SK-N-SH (cell line): Measurements from ENCODE around the gene OR2Y1. TPM values are rescaled to one million over a fixed set of nuclear protein-coding genes. Genes with fewer than 3 reads are reported as not detected.

Experiments used
- CTCF ChIA-PET: fragments of 300-600, 350-600 bp; formaldehyde crosslinking; extraction: SDS; loops from one replicate; lab custom pipeline; 2021; lab: Yijun Ruan, JAX
- POLR2A ChIA-PET: fragments of 350-600 bp; sonication (Branson Sonifier 250); formaldehyde crosslinking; extraction: SDS; loops from one replicate; lab custom pipeline; 2020; ENCODE audit warnings: antibody characterized with exemption, inconsistent platforms; lab: Yijun Ruan, JAX
- DNase-seq: peaks from one replicate; pipeline ENCODE4 v3.0.0; 2012
- H2AFZ ChIP-seq: fragments of 200-600 bp; sonication (generic); 2 replicates; pipeline ENCODE4 v1.8.1; 2016; ENCODE audit warnings: antibody characterized with exemption, mild to moderate bottlenecking, low read depth
- H3F3A ChIP-seq: fragments of 200-600 bp; sonication (generic); replicated peaks from 2 replicates; pipeline ENCODE3; 2016; ENCODE audit warnings: antibody characterized with exemption, mild to moderate bottlenecking; ENCODE audit not compliant: insufficient read depth
- H3K27ac ChIP-seq, 2 experiments: fragments of 200-500 bp in 1 of 2; fragments of 200-600 bp in 1 of 2; sonication (Bioruptor generic) in 1 of 2; sonication (generic), shearing (Covaris generic) in 1 of 2; 2 replicates each; pipeline versions ENCODE4 v1.5.1 to v1.6.1; 2014 to 2016; ENCODE audit warnings: low read depth in 2 of 2, inconsistent platforms in 1 of 2, low read length in 1 of 2, mild to moderate bottlenecking in 1 of 2, mixed read lengths in 1 of 2
- H3K27me3 ChIP-seq: fragments of 200-600 bp; sonication (generic), shearing (Covaris generic); 2 replicates; pipeline ENCODE4 v1.6.1; 2016; ENCODE audit warnings: mixed run types; ENCODE audit not compliant: insufficient read depth
- H3K36me3 ChIP-seq, 2 experiments: fragments of 200-500 bp in 1 of 2; fragments of 200-600 bp in 1 of 2; sonication (Bioruptor generic) in 1 of 2; sonication (generic) in 1 of 2; replicated peaks in 1 of 2; 2 replicates each; pipeline versions ENCODE3 to v1.5.1; 2014 to 2016; ENCODE audit warnings: low read length in 1 of 2, mild to moderate bottlenecking in 1 of 2; ENCODE audit not compliant: insufficient read depth in 2 of 2, control insufficient read depth in 1 of 2
- H3K4me1 ChIP-seq, 2 experiments: fragments of 200-500 bp in 1 of 2; fragments of 200-600 bp in 1 of 2; sonication (Bioruptor generic) in 1 of 2; sonication (generic), shearing (Covaris generic) in 1 of 2; 2 replicates each; pipeline versions ENCODE4 v1.5.1 to v1.6.1; 2014 to 2016; ENCODE audit warnings: low read depth in 1 of 2, low read length in 1 of 2, mixed run types in 1 of 2; ENCODE audit not compliant: insufficient read depth in 2 of 2, control insufficient read depth in 1 of 2
- H3K4me2 ChIP-seq: fragments of 200-600 bp; sonication (generic), shearing (Covaris generic); 2 replicates; pipeline ENCODE4 v1.6.1; 2017; ENCODE audit warnings: mixed run types
- H3K4me3 ChIP-seq, 2 experiments: fragments of 200-500 bp in 1 of 2; fragments of 200-600 bp in 1 of 2; sonication (Bioruptor generic) in 1 of 2; sonication (generic), shearing (Covaris generic) in 1 of 2; 2 replicates each; pipeline versions ENCODE4 v1.5.1 to v1.8.1; 2014 to 2016; ENCODE audit warnings: low read depth in 2 of 2, inconsistent platforms in 1 of 2, low read length in 1 of 2, mild to moderate bottlenecking in 1 of 2, mixed read lengths in 1 of 2, moderate library complexity in 1 of 2
- H3K79me2 ChIP-seq: fragments of 200-600 bp; sonication (generic); 2 replicates; pipeline ENCODE4 v1.8.1; 2017; ENCODE audit warnings: mild to moderate bottlenecking; ENCODE audit not compliant: insufficient read depth
- H3K9ac ChIP-seq: fragments of 200-600 bp; sonication (generic); 2 replicates; pipeline ENCODE4 v1.6.1; 2017; ENCODE audit warnings: mixed run types
- H3K9me2 ChIP-seq: fragments of 200-600 bp; sonication (generic); 2 replicates; pipeline ENCODE4 v1.6.1; 2017; ENCODE audit warnings: mixed run types
- H3K9me3 ChIP-seq: fragments of 200-600 bp; sonication (generic); 2 replicates; pipeline ENCODE4 v1.6.1; 2017; ENCODE audit warnings: mixed run types, mild to moderate bottlenecking, moderate library complexity
- H4K20me1 ChIP-seq: fragments of 200-600 bp; sonication (generic); 2 replicates; pipeline ENCODE4 v1.6.1; 2017; ENCODE audit warnings: mild to moderate bottlenecking, mixed run types; ENCODE audit not compliant: insufficient read depth
- CTCF ChIP-seq: fragments of 200-600 bp; sonication (generic); IDR thresholded peaks from 2 replicates; pipeline ENCODE4 v1.6.1; 2017; ENCODE audit warnings: antibody characterized with exemption, mild to moderate bottlenecking, moderate library complexity
- GABPA ChIP-seq: IDR thresholded peaks from 2 replicates; pipeline ENCODE4 v1.4.0; 2012; ENCODE audit warnings: low read depth, mild to moderate bottlenecking
- JUND ChIP-seq: IDR thresholded peaks from 2 replicates; pipeline ENCODE4 v1.4.0; 2012
- MEF2A ChIP-seq: IDR thresholded peaks from 2 replicates; pipeline ENCODE4 v1.4.0; 2012; ENCODE audit warnings: low read depth, borderline replicate concordance
- NRF1 ChIP-seq: IDR thresholded peaks from 2 replicates; pipeline ENCODE4 v1.6.1; 2012; ENCODE audit warnings: low read depth, mild to moderate bottlenecking, low read length
- RAD21 ChIP-seq: IDR thresholded peaks from 2 replicates; pipeline ENCODE4 v1.6.1; 2012; ENCODE audit warnings: mild to moderate bottlenecking, low read length
- REST ChIP-seq: IDR thresholded peaks from 2 replicates; pipeline ENCODE4 v1.6.1; 2012; ENCODE audit warnings: mild to moderate bottlenecking, low read depth, low read length, moderate library complexity
- RFX5 ChIP-seq: IDR thresholded peaks from 2 replicates; pipeline ENCODE4 v1.6.1; 2012; ENCODE audit warnings: mild to moderate bottlenecking, improper control_type of control experiment, low read length
- TCF12 ChIP-seq: IDR thresholded peaks from 2 replicates; pipeline ENCODE4 v1.4.0; 2012
- TEAD4 ChIP-seq: IDR thresholded peaks from 2 replicates; pipeline ENCODE4 v1.4.0; 2012; ENCODE audit warnings: mild to moderate bottlenecking, borderline replicate concordance; ENCODE audit not compliant: insufficient read depth
- USF1 ChIP-seq: IDR thresholded peaks from 2 replicates; pipeline ENCODE4 v1.4.0; 2012; ENCODE audit warnings: low read depth, borderline replicate concordance
- WGBS: methylation state at CpG from one replicate; pipeline ENCODE4 v1.1.6; 2017; ENCODE audit warnings: low lambda C conversion rate; 5-methylcytosine and 5-hydroxymethylcytosine counted together
- polyA plus RNA-seq, 3 experiments: library from polyadenylated mRNA; depleted of rRNA; stranded (reverse); fragments of >200 nt; gene quantifications; 2 replicates each; pipeline ENCODE4 v1.2.3, GENCODE V29; 2012
- TF ChIP-seq, protein P1 (sequence below): fragments of 150-350 bp; IDR thresholded peaks from 2 replicates; pipeline ENCODE4 v1.6.1; 2017; ENCODE audit warnings: antibody characterized with exemption, low read length, low read depth, borderline replicate concordance
- TF ChIP-seq, protein P2 (sequence below): fragments of 150-350 bp; IDR thresholded peaks from 2 replicates; pipeline ENCODE4 v1.6.1; 2016; ENCODE audit warnings: mild to moderate bottlenecking, low read depth, low read length
- TF ChIP-seq, protein P3 (sequence below): IDR thresholded peaks from 2 replicates; pipeline ENCODE4; 2012

The OR2Y1 gene
- polyA plus RNA-seq, 1 of the 3 experiments (the other 2 are of a cell fraction), result not detected

DNA sequence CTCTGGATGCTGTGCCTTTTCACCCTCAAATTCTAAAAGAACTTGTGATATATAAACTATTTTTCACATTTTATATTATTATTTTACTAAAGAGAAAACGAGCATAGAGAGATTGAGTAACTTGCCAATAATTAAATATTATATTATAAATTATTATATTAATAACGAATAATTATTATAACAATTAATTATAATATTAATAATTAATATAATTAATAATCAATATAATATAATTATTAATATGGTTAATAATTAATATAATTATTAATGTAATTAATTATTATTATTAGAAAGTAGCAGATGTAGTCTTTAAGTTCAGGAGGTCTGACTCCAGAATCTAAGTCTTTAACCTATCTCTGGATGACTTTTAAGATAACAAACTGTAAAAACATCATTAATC lies 20.1 kb downstream of the OR2Y1 start (continued):
- TF ChIP-seq, protein P1, sequence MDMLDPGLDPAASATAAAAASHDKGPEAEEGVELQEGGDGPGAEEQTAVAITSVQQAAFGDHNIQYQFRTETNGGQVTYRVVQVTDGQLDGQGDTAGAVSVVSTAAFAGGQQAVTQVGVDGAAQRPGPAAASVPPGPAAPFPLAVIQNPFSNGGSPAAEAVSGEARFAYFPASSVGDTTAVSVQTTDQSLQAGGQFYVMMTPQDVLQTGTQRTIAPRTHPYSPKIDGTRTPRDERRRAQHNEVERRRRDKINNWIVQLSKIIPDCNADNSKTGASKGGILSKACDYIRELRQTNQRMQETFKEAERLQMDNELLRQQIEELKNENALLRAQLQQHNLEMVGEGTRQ, result no peak
- TF ChIP-seq TEAD4 (no peak), GABPA (no peak), TCF12 (no peak), CTCF (no peak), USF1 (no peak), RFX5 (no peak), JUND (no peak), NRF1 (no peak), MEF2A (no peak)
- TF ChIP-seq, protein P2, sequence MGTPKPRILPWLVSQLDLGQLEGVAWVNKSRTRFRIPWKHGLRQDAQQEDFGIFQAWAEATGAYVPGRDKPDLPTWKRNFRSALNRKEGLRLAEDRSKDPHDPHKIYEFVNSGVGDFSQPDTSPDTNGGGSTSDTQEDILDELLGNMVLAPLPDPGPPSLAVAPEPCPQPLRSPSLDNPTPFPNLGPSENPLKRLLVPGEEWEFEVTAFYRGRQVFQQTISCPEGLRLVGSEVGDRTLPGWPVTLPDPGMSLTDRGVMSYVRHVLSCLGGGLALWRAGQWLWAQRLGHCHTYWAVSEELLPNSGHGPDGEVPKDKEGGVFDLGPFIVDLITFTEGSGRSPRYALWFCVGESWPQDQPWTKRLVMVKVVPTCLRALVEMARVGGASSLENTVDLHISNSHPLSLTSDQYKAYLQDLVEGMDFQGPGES, result no peak
- TF ChIP-seq, protein P3, sequence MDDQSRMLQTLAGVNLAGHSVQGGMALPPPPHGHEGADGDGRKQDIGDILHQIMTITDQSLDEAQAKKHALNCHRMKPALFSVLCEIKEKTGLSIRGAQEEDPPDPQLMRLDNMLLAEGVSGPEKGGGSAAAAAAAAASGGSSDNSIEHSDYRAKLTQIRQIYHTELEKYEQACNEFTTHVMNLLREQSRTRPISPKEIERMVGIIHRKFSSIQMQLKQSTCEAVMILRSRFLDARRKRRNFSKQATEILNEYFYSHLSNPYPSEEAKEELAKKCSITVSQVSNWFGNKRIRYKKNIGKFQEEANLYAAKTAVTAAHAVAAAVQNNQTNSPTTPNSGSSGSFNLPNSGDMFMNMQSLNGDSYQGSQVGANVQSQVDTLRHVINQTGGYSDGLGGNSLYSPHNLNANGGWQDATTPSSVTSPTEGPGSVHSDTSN, result no peak

DNA sequence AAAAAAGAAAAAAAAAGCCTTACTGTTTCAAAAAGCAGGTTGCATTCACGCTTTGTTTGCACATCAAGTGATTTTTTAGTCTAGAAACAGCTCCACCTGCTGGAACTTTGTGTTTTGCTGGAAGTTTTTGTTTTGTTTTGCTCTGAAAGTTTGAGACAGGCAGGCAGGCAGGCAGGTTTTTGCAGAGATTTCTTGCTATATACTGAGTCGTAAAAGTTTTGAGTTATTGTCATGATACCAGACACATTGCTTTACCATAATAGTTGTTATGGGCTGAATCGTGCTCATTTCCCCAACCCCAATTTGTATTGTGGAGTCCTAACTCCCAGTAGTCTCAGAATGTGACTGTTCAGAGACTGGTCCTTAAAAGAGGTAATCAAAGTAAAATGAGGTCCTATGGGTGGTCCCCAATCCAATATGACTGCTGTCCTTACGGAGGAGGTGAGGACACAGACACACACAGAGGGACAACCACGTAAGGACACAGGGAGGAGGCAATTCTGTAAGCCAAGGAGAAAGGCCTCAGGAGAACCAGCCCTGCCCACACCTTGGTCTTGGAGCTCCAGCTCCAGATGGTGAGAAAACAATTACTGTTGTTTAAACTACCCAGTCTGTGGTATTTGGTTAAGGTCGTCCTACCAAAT lies 20.9 kb downstream of the OR2Y1 start:
- peak; percentile 76 for TF ChIP-seq CTCF
- no peak for TF ChIP-seq REST
- peak; percentile 47 for TF ChIP-seq RAD21
- TF ChIP-seq, all 33 proteins: peak for 2
- H3K9ac ChIP-seq, result no peak overlapping the region
- no peaks in the 10 kb centered on the region for H3K9me2 ChIP-seq
- no peaks in the 10 kb centered on the region for H3K9me3 ChIP-seq
- no peaks in the 10 kb centered on the region for H3K4me1 ChIP-seq
- H3K36me3 ChIP-seq, result no peaks in the 10 kb centered on the region
- H3K4me3 ChIP-seq, result peak overlapping the region in 1 of 2 experiments; percentile 5; a peak in 1 of 4 replicates
- no peaks in the 10 kb centered on the region for H3F3A ChIP-seq
- DNase-seq, result peak; percentile 16
- ChIA-PET POLR2A (no interaction called here), CTCF (interaction anchor here (0.5 to 3.7 kb wide), 30 partner anchors 10 to 592 kb away, joined by 3 to 23 read pairs (median 4); no protein-coding TSS in a partner anchor)
- H3K27me3 ChIP-seq, result peaks cover 5% of the 10 kb centered on the region; the same call in 1 of the 2 replicates
- peak overlapping the region; percentile 48; the same call in 1 of the 2 replicates for H2AFZ ChIP-seq
- H4K20me1 ChIP-seq, result no peaks in the 10 kb centered on the region
- WGBS, result 14% methylated on average over 6 of the region's 6 CpGs
- H3K4me2 ChIP-seq, result no peak overlapping the region
- no peak overlapping the region for H3K27ac ChIP-seq
- no peaks in the 10 kb centered on the region for H3K79me2 ChIP-seq
